ENCODE data around the gene CACNA1C.

DNA sequence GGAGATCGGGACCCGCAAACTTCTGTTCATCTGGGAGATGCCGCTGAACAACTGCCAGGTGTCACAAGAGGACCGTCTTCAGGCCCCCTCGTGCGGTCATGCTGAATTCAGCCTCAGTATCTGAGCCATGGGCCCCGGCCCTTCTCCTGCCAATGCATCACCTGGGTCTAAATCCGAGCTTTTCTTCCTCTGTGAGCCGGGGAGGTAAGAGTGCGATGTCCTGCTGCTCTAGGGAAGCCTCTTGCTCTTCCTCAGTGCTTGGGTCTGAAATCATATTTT lies 586.2 kb downstream of the CACNA1C start:
- TF ChIP-seq, protein P1, sequence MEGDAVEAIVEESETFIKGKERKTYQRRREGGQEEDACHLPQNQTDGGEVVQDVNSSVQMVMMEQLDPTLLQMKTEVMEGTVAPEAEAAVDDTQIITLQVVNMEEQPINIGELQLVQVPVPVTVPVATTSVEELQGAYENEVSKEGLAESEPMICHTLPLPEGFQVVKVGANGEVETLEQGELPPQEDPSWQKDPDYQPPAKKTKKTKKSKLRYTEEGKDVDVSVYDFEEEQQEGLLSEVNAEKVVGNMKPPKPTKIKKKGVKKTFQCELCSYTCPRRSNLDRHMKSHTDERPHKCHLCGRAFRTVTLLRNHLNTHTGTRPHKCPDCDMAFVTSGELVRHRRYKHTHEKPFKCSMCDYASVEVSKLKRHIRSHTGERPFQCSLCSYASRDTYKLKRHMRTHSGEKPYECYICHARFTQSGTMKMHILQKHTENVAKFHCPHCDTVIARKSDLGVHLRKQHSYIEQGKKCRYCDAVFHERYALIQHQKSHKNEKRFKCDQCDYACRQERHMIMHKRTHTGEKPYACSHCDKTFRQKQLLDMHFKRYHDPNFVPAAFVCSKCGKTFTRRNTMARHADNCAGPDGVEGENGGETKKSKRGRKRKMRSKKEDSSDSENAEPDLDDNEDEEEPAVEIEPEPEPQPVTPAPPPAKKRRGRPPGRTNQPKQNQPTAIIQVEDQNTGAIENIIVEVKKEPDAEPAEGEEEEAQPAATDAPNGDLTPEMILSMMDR (conservative IDR thresholded peaks at IDR 0.05): no peak
- TF ChIP-seq ZFX (IDR thresholded peaks at IDR 0.05): no peak

All from C4-2B (cell line).